HG03460 (cell line): ENCODE measurements around the gene ZBTB24.

ENCODE experiments used
- ATAC-seq: cut with Tn5 transposase; IDR thresholded peaks from one replicate; pipeline ENCODE4 v1.9.1; 2021; ENCODE audit not compliant: unreplicated experiment

The ZBTB24 gene

GRCh38 chr6:109503327-109504224 is 20.6 kb upstream of the ZBTB24 start:
- no peak for ATAC-seq

- ATAC-seq = no peak
Measured at GRCh38 chr6:109498936-109499335, 15.9 kb upstream of the ZBTB24 start.

- ATAC-seq = no peak
Measured at GRCh38 chr6:109498052-109498451, 15.0 kb upstream of the ZBTB24 start.

- ATAC-seq = no peak
Measured at GRCh38 chr6:109496036-109496772, 13.2 kb upstream of the ZBTB24 start.

- ATAC-seq = no peak
Measured at GRCh38 chr6:109493865-109494264, 10.8 kb upstream of the ZBTB24 start.

GRCh38 chr6:109491207-109491938 is 8.4 kb upstream of the ZBTB24 start:
- ATAC-seq = no peak

- ATAC-seq = no peak
Measured at GRCh38 chr6:109490713-109491112, 7.7 kb upstream of the ZBTB24 start.

GRCh38 chr6:109488001-109488400 is 5.0 kb upstream of the ZBTB24 start:
- no peak for ATAC-seq

- ATAC-seq = no peak
Measured at GRCh38 chr6:109486068-109486467, 3.0 kb upstream of the ZBTB24 start.

GRCh38 chr6:109485266-109485935 is 2.4 kb upstream of the ZBTB24 start:
- no peak for ATAC-seq

- no peak for ATAC-seq
Measured at GRCh38 chr6:109484122-109484521, 1.1 kb upstream of the ZBTB24 start.

- peak; percentile 8 for ATAC-seq
Measured at GRCh38 chr6:109483735-109484057, 677 bp upstream of the ZBTB24 start.

GRCh38 chr6:109480993-109481480 is 2.0 kb downstream of the ZBTB24 start:
- no peak for ATAC-seq

- no peak for ATAC-seq
Measured at GRCh38 chr6:109478841-109479624, 4.0 kb downstream of the ZBTB24 start.

GRCh38 chr6:109478222-109478805 is 4.7 kb downstream of the ZBTB24 start:
- no peak for ATAC-seq

- ATAC-seq = peak; percentile 75
Measured at GRCh38 chr6:109477725-109478124, 5.3 kb downstream of the ZBTB24 start.

- ATAC-seq = no peak
Measured at GRCh38 chr6:109477184-109477583, 5.8 kb downstream of the ZBTB24 start.

- no peak for ATAC-seq
Measured at GRCh38 chr6:109475625-109476024, 7.4 kb downstream of the ZBTB24 start.

- no peak for ATAC-seq
Measured at GRCh38 chr6:109474995-109475394, 8.0 kb downstream of the ZBTB24 start.

- no peak for ATAC-seq
Measured at GRCh38 chr6:109473120-109473519, 9.9 kb downstream of the ZBTB24 start.
